HCT116 (cell line): ENCODE measurements around the gene FZR1.

ENCODE experiments used
- CTCF ChIP-seq, 3 experiments: fragments of 200-600 bp in 1 of 3; sonication (generic) in 1 of 3; IDR thresholded peaks in 2 of 3; conservative IDR thresholded peaks in 1 of 3; 2 replicates each; pipeline ENCODE4 v1.5.1; 2012 to 2017; ENCODE audit warnings: low read depth in 2 of 3, low read length in 2 of 3, antibody characterized with exemption in 1 of 3, borderline replicate concordance in 1 of 3, control low read depth in 1 of 3, mild to moderate bottlenecking in 1 of 3, mixed read lengths in 1 of 3, mixed run types in 1 of 3, moderate library complexity in 1 of 3; ENCODE audit not compliant: insufficient read depth in 1 of 3
- EGR1 ChIP-seq: IDR thresholded peaks from 2 replicates; pipeline ENCODE4 v1.6.1; 2012; ENCODE audit warnings: low read depth
- EZH2 ChIP-seq: fragments of 200-600 bp; sonication (generic); IDR thresholded peaks from 2 replicates; pipeline ENCODE4 v1.6.1; 2017; ENCODE audit warnings: antibody characterized with exemption, mixed run types
- EZH2phosphoT487 ChIP-seq: fragments of 200-600 bp; IDR thresholded peaks from 2 replicates; pipeline ENCODE4 v1.6.1; 2018; ENCODE audit warnings: antibody characterized with exemption, borderline replicate concordance
- FOSL1 ChIP-seq: IDR thresholded peaks from 2 replicates; pipeline ENCODE4 v1.6.1; 2012; ENCODE audit warnings: low read depth
- JUND ChIP-seq: IDR thresholded peaks from 2 replicates; pipeline ENCODE4 v1.6.1; 2012
- POLR2A ChIP-seq: IDR thresholded peaks from 2 replicates; pipeline ENCODE4 v1.7.0; 2011; ENCODE audit warnings: borderline replicate concordance; ENCODE audit not compliant: insufficient read depth, insufficient read length; ENCODE audit errors: extremely low read depth
- POLR2AphosphoS5 ChIP-seq: IDR thresholded peaks from 2 replicates; pipeline ENCODE4 v1.6.1; 2011; ENCODE audit warnings: mild to moderate bottlenecking, low read depth, low read length, moderate library complexity
- SIN3A ChIP-seq: IDR thresholded peaks from 2 replicates; pipeline ENCODE4 v1.6.1; 2012; ENCODE audit warnings: low read depth
- SP1 ChIP-seq: IDR thresholded peaks from 2 replicates; pipeline ENCODE4 v1.6.1; 2012; ENCODE audit warnings: low read depth
- TCF7L2 ChIP-seq: IDR thresholded peaks from 2 replicates; pipeline ENCODE4 v1.7.0; 2011; ENCODE audit warnings: borderline replicate concordance, inconsistent platforms; ENCODE audit not compliant: insufficient read depth, insufficient read length; ENCODE audit errors: extremely low read depth
- ZBTB33 ChIP-seq: IDR thresholded peaks from 2 replicates; pipeline ENCODE4 v1.6.1; 2011; ENCODE audit warnings: mild to moderate bottlenecking, low read length, moderate library complexity; ENCODE audit not compliant: insufficient replicate concordance; ENCODE audit errors: extremely low read depth

GRCh38 chr19:3520166-3521103, 14.3 kb downstream of the FZR1 start:
- TF ChIP-seq CTCF (IDR thresholded peaks at IDR 0.05 in 2 of 3, conservative IDR thresholded peaks at IDR 0.05 in 1 of 3; ENCODE audit: borderline replicate concordance in 1 of 3, insufficient read depth in 1 of 3, low read depth in 2 of 3, low read length in 2 of 3), result peak in 1 of 3 experiments; percentile 16; a peak in 2 of 6 replicates
- no peak for TF ChIP-seq POLR2A
- no peak for TF ChIP-seq TCF7L2
- TF ChIP-seq SIN3A, result no peak
- no peak for TF ChIP-seq POLR2AphosphoS5
- TF ChIP-seq EZH2phosphoT487, result no peak
- TF ChIP-seq EZH2, result no peak
- TF ChIP-seq SP1, result no peak
- TF ChIP-seq FOSL1, result no peak
- no peak for TF ChIP-seq ZBTB33
- no peak for TF ChIP-seq EGR1
- no peak for TF ChIP-seq JUND
